HCT116 (cell line): ENCODE measurements around the gene C17orf58. TPM values are rescaled to one million over a fixed set of nuclear protein-coding genes. Genes with fewer than 3 reads are reported as not detected.
"Not testable (repeated sequence)": the region's sequence is repeated elsewhere in the genome, so short reads cannot be mapped to it uniquely, and the experiment has no call there.

ENCODE experiments used
- ATAC-seq: fragments of 200-7000 bp; cut with Tn5 transposase; 2 replicates; pipeline ENCODE4 v1.9.1; 2020; ENCODE audit warnings: mild to moderate bottlenecking, moderate library complexity
- BruUV-seq: library from RNA; stranded (reverse); fragments of 400-500 nt; replicated peaks from 2 replicates; lab custom pipeline; 2021; lab: Mats Ljungman, UMichigan
- CTCF ChIA-PET: fragments of 300-600 bp; sonication (Branson Sonifier 250); formaldehyde crosslinking; loops from one replicate; lab custom pipeline; 2021; ENCODE audit warnings: antibody characterized with exemption; lab: Charles Lee
- POLR2A ChIA-PET: fragments of 300-600, 350-600 bp; sonication (Branson Sonifier 250); formaldehyde crosslinking; loops from one replicate; lab custom pipeline; 2021; ENCODE audit warnings: antibody characterized with exemption; lab: Charles Lee
- RAD21 ChIA-PET, 2 experiments: fragments of 300-600 bp; sonication (Branson Sonifier 250); formaldehyde crosslinking; loops; one replicate each; lab custom pipeline; 2023; ENCODE audit warnings: low total read pairs in 2 of 2; ENCODE audit not compliant: uncharacterized antibody in 2 of 2, unreplicated experiment in 2 of 2, low non-redundant PET in 1 of 2; lab: Charles Lee
- DNase-seq: peaks from one replicate; pipeline ENCODE4 v3.0.0-alpha.2; 2010; ENCODE audit warnings: low read depth, low spot score
- H2AFZ ChIP-seq: fragments of 200-600 bp; shearing (Covaris generic), sonication (generic); 2 replicates; pipeline ENCODE4 v1.6.1; 2017; ENCODE audit warnings: low read depth, mixed run types, mixed read lengths, antibody characterized with exemption, low read length; ENCODE audit not compliant: poor library complexity, severe bottlenecking
- H3K27ac ChIP-seq: 2 replicates; pipeline ENCODE4 v1.5.1; 2012; ENCODE audit warnings: low read depth, low read length
- H3K27me3 ChIP-seq: fragments of 200-600 bp; sonication (generic); 2 replicates; pipeline ENCODE4 v1.6.1; 2016; ENCODE audit warnings: mixed run types, low read length, mixed read lengths; ENCODE audit not compliant: insufficient read depth
- H3K36me3 ChIP-seq, 2 experiments: fragments of 200-500 bp in 1 of 2; fragments of 200-600 bp in 1 of 2; sonication (Bioruptor generic) in 1 of 2; sonication (generic) in 1 of 2; 2 replicates each; pipeline versions ENCODE4 v1.5.1 to v1.6.1; 2014 to 2016; ENCODE audit warnings: low read length in 2 of 2, inconsistent platforms in 1 of 2, mixed read lengths in 1 of 2, mixed run types in 1 of 2; ENCODE audit not compliant: insufficient read depth in 2 of 2, control insufficient read depth in 1 of 2
- H3K4me1 ChIP-seq, 2 experiments: fragments of 200-600 bp in 1 of 2; sonication (generic) in 1 of 2; 2 replicates each; pipeline versions ENCODE4 v1.5.1 to v1.6.1; 2012 to 2017; ENCODE audit warnings: low read length in 2 of 2, inconsistent platforms in 1 of 2, mild to moderate bottlenecking in 1 of 2, mixed read lengths in 1 of 2, mixed run types in 1 of 2, moderate library complexity in 1 of 2; ENCODE audit not compliant: insufficient read depth in 2 of 2, control insufficient read depth in 1 of 2
- H3K4me2 ChIP-seq: fragments of 200-600 bp; sonication (generic); 2 replicates; pipeline ENCODE4 v1.6.1; 2017; ENCODE audit warnings: mixed run types, low read length, mixed read lengths
- H3K4me3 ChIP-seq, 2 experiments: fragments of 200-600 bp in 1 of 2; sonication (generic) in 1 of 2; replicated peaks in 1 of 2; 2 replicates each; pipeline ENCODE4 v1.5.1; 2011 to 2016; ENCODE audit warnings: low read length in 2 of 2, control low read depth in 1 of 2, low read depth in 1 of 2, mild to moderate bottlenecking in 1 of 2, mixed read lengths in 1 of 2, mixed run types in 1 of 2
- H3K79me2 ChIP-seq: fragments of 200-600 bp; sonication (generic); 2 replicates; pipeline ENCODE4 v1.6.1; 2017; ENCODE audit warnings: mild to moderate bottlenecking, mixed run types, low read length, moderate library complexity, mixed read lengths; ENCODE audit not compliant: insufficient read depth
- H3K9ac ChIP-seq: fragments of 200-600 bp; sonication (generic); 2 replicates; pipeline ENCODE4 v1.6.1; 2016; ENCODE audit warnings: low read length, mixed read lengths
- H3K9me2 ChIP-seq: fragments of 200-600 bp; sonication (generic), shearing (Covaris generic); 2 replicates; pipeline ENCODE4 v1.6.1; 2017; ENCODE audit warnings: mixed run types, mild to moderate bottlenecking, moderate library complexity; ENCODE audit not compliant: insufficient read depth
- H3K9me3 ChIP-seq, 2 experiments: fragments of 200-500 bp in 1 of 2; fragments of 200-600 bp in 1 of 2; sonication (Bioruptor generic) in 1 of 2; sonication (generic) in 1 of 2; 2 replicates each; pipeline ENCODE4 v1.6.1; 2014 to 2017; ENCODE audit warnings: low read length in 2 of 2, mixed read lengths in 2 of 2, inconsistent platforms in 1 of 2, low read depth in 1 of 2, mild to moderate bottlenecking in 1 of 2, mixed run types in 1 of 2, moderate library complexity in 1 of 2; ENCODE audit not compliant: control insufficient read depth in 1 of 2, insufficient read depth in 1 of 2
- H4K20me1 ChIP-seq: fragments of 200-600 bp; sonication (generic), shearing (Covaris generic); 2 replicates; pipeline ENCODE4 v1.6.1; 2017; ENCODE audit warnings: mixed run types, mild to moderate bottlenecking, moderate library complexity; ENCODE audit not compliant: insufficient read depth
- CBX3 ChIP-seq: IDR thresholded peaks from 2 replicates; pipeline ENCODE4 v1.6.1; 2012; ENCODE audit warnings: low read depth
- CTCF ChIP-seq, 3 experiments: fragments of 200-600 bp in 1 of 3; sonication (generic) in 1 of 3; IDR thresholded peaks in 2 of 3; conservative IDR thresholded peaks in 1 of 3; 2 replicates each; pipeline ENCODE4 v1.5.1; 2012 to 2017; ENCODE audit warnings: low read depth in 2 of 3, low read length in 2 of 3, antibody characterized with exemption in 1 of 3, borderline replicate concordance in 1 of 3, control low read depth in 1 of 3, mild to moderate bottlenecking in 1 of 3, mixed read lengths in 1 of 3, mixed run types in 1 of 3, moderate library complexity in 1 of 3; ENCODE audit not compliant: insufficient read depth in 1 of 3
- EGR1 ChIP-seq: IDR thresholded peaks from 2 replicates; pipeline ENCODE4 v1.6.1; 2012; ENCODE audit warnings: low read depth
- EZH2 ChIP-seq: fragments of 200-600 bp; sonication (generic); IDR thresholded peaks from 2 replicates; pipeline ENCODE4 v1.6.1; 2017; ENCODE audit warnings: antibody characterized with exemption, mixed run types
- EZH2phosphoT487 ChIP-seq: fragments of 200-600 bp; IDR thresholded peaks from 2 replicates; pipeline ENCODE4 v1.6.1; 2018; ENCODE audit warnings: antibody characterized with exemption, borderline replicate concordance
- FOSL1 ChIP-seq: IDR thresholded peaks from 2 replicates; pipeline ENCODE4 v1.6.1; 2012; ENCODE audit warnings: low read depth
- JUND ChIP-seq: IDR thresholded peaks from 2 replicates; pipeline ENCODE4 v1.6.1; 2012
- MAX ChIP-seq: IDR thresholded peaks from 2 replicates; pipeline ENCODE4 v1.6.1; 2012
- POLR2A ChIP-seq: IDR thresholded peaks from 2 replicates; pipeline ENCODE4 v1.7.0; 2011; ENCODE audit warnings: borderline replicate concordance; ENCODE audit not compliant: insufficient read depth, insufficient read length; ENCODE audit errors: extremely low read depth
- POLR2AphosphoS5 ChIP-seq: IDR thresholded peaks from 2 replicates; pipeline ENCODE4 v1.6.1; 2011; ENCODE audit warnings: mild to moderate bottlenecking, low read depth, low read length, moderate library complexity
- REST ChIP-seq: IDR thresholded peaks from 2 replicates; pipeline ENCODE4 v1.6.1; 2012; ENCODE audit warnings: low read depth
- SP1 ChIP-seq: IDR thresholded peaks from 2 replicates; pipeline ENCODE4 v1.6.1; 2012; ENCODE audit warnings: low read depth
- YY1 ChIP-seq: IDR thresholded peaks from 2 replicates; pipeline ENCODE4 v1.6.1; 2011; ENCODE audit warnings: low read length, low read depth, moderate library complexity, mild to moderate bottlenecking; ENCODE audit not compliant: insufficient replicate concordance; ENCODE audit errors: extremely low read depth
- ZFX ChIP-seq: fragments of 450-650 bp; IDR thresholded peaks from 2 replicates; pipeline ENCODE4 v1.6.1; 2017
- intact Hi-C: fragments of 100-400 bp; cut with micrococcal nuclease; formaldehyde crosslinking; loops from 2 replicates; pipeline ENCODE4 v1.10.0; 2022
- total RNA-seq: library from RNA; stranded (reverse); gene quantifications from one replicate; pipeline ENCODE4 v1.2.1, GENCODE V29; 2021; ENCODE audit not compliant: unreplicated experiment

The C17orf58 gene
- total RNA-seq, 1 experiment from 2014 or later, result 38.1 TPM

- TF ChIP-seq MAX, result no peak
- TF ChIP-seq SP1, result no peak; the same call in 1 of the 2 replicates
- no peak for TF ChIP-seq EGR1
These were observed 23.0 kb upstream of the C17orf58 start (continued) for GRCh38 chr17:68019336-68019674.

GRCh38 chr17:68018493-68018892 is 22.2 kb upstream of the C17orf58 start:
- CTCF ChIA-PET, intact Hi-C loops: not testable (repeated sequence)

GRCh38 chr17:68016838-68017237 is 20.6 kb upstream of the C17orf58 start:
- ATAC-seq (no peak), DNase-seq (no peak)
- Histone ChIP-seq H3K27me3 (no peaks in the 10 kb centered on the region), H2AFZ (no peak overlapping the region), H3K9me2 (no peaks in the 10 kb centered on the region), H3K4me1 (peaks cover 18 to 36% of the 10 kb centered on the region in 2 experiments), H3K36me3 (no peaks in the 10 kb centered on the region), H3K27ac (no peak overlapping the region), H3K9ac (no peak overlapping the region), H3K79me2 (no peaks in the 10 kb centered on the region), H4K20me1 (no peaks in the 10 kb centered on the region), H3K9me3 (no peaks in the 10 kb centered on the region), H3K4me2 (no peak overlapping the region), H3K4me3 (no peak overlapping the region)
- ChIA-PET POLR2A (interaction anchor here (0.6 kb wide), 1 partner anchor 363 kb away, joined by 3 read pairs; no protein-coding TSS in a partner anchor), CTCF (no interaction called here), RAD21 (no interaction called here)
- intact Hi-C loops, result no loop called here
- no TSS peak for BruUV-seq
- TF ChIP-seq CTCF (IDR thresholded peaks at IDR 0.05 in 2 of 3, conservative IDR thresholded peaks at IDR 0.05 in 1 of 3; ENCODE audit: borderline replicate concordance in 1 of 3, insufficient read depth in 1 of 3, low read depth in 2 of 3, low read length in 2 of 3) (no peak), EZH2 (no peak), POLR2A (no peak), SP1 (no peak), CBX3 (no peak), ZFX (no peak), FOSL1 (no peak), JUND (no peak), POLR2AphosphoS5 (no peak), REST (no peak), YY1 (no peak), EZH2phosphoT487 (no peak)

More at GRCh38 chr17:68018493-68018892, 22.2 kb upstream of the C17orf58 start:
- RAD21 ChIA-PET, H3K36me3 ChIP-seq, H3K79me2 ChIP-seq, H3K27ac ChIP-seq, ATAC-seq, H3K9me3 ChIP-seq, BruUV-seq, DNase-seq, H3K9ac ChIP-seq, H4K20me1 ChIP-seq, H3K27me3 ChIP-seq, H2AFZ ChIP-seq, H3K4me3 ChIP-seq, H3K9me2 ChIP-seq, H3K4me2 ChIP-seq: not testable (repeated sequence)
- H3K4me1 ChIP-seq, result peaks cover 18 to 36% of the 10 kb centered on the region in 2 experiments
- POLR2A ChIA-PET, result interaction anchor here (0.6 to 1.9 kb wide), 2 partner anchors 17 to 243 kb away, joined by 4 to 6 read pairs; partner anchors contain the start of gene KPNA2
